ENCODE data around the gene SPHK1. TPM values are rescaled to one million over a fixed set of nuclear protein-coding genes. Genes with fewer than 3 reads are reported as not detected.

The SPHK1 gene
- total and polyA plus RNA-seq, 12 donors, result 1.7 to 20.8 (median 3.4) TPM

DNA sequence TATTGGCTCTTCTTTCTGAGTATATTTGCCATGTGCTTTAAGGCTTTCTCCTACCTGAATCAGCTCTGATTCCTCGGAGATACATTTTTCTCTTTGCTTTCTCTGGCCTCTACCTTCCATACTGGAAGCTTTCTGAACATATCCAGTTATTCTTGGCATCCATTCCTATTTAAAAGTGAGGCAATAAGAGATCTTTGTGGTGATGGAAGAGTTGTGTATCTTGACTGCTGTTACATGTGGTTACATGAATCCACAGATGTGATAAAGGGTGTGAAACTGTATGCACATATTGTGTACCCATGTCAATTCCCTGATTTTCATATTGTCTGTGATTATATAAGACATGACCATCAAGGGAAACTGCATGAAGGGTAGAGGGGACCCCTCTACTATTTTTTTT lies 44.1 kb downstream of the SPHK1 start:
- H3K9me3 ChIP-seq, result no peaks in the 10 kb centered on the region
- H3K4me1 ChIP-seq, result peaks cover 15 to 71% (median 41%) of the 10 kb centered on the region in 9 donors
- TF ChIP-seq, protein P1, sequence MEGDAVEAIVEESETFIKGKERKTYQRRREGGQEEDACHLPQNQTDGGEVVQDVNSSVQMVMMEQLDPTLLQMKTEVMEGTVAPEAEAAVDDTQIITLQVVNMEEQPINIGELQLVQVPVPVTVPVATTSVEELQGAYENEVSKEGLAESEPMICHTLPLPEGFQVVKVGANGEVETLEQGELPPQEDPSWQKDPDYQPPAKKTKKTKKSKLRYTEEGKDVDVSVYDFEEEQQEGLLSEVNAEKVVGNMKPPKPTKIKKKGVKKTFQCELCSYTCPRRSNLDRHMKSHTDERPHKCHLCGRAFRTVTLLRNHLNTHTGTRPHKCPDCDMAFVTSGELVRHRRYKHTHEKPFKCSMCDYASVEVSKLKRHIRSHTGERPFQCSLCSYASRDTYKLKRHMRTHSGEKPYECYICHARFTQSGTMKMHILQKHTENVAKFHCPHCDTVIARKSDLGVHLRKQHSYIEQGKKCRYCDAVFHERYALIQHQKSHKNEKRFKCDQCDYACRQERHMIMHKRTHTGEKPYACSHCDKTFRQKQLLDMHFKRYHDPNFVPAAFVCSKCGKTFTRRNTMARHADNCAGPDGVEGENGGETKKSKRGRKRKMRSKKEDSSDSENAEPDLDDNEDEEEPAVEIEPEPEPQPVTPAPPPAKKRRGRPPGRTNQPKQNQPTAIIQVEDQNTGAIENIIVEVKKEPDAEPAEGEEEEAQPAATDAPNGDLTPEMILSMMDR (IDR thresholded peaks at IDR 0.05), result no peak
- H3K36me3 ChIP-seq, result no peaks in the 10 kb centered on the region
- H3K4me3 ChIP-seq, result no peak overlapping the region
- DNase-seq, result no peak
- ATAC-seq, result no peak
- peak overlapping the region in 6 of 10 donors; percentile 44 to 67 (median 56) for H3K27ac ChIP-seq
- H3K27me3 ChIP-seq, result no peaks in the 10 kb centered on the region
- intact Hi-C loops (cut with DNase I), result no loop called here
- 100% methylated on average over 1 of the region's 1 CpG for WGBS, 2 donors

DNA sequence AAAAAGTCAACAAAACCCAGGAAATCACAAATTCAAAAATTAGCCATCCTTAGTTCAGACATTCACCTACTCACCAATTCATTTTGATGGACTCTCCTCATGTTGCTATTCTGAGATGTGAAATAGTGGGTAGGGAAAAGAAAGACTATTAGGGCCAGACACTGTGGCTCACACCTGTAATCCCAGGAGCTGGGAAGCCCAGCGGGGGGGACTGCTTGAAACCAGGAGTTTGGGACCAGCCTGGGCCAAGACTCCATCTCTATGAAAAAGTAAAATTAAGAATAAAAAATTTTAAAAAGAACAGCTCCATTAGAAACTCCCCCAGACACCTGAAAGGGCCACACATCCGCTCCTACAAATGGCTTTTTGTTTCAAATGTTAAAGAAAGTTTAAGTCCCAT lies 47.1 kb downstream of the SPHK1 start:
- WGBS, 2 donors, result 84 to 85% methylated on average over 2 of the region's 2 CpGs
- H3K9me3 ChIP-seq, result no peaks in the 10 kb centered on the region
- H3K27ac ChIP-seq, result peak overlapping the region in 8 of 10 donors; percentile 24 to 76 (median 56)
- H3K36me3 ChIP-seq, result peaks cover 0 to 5% (median 0%) of the 10 kb centered on the region in 9 donors
- ATAC-seq, result no peak
- no peaks in the 10 kb centered on the region for H3K27me3 ChIP-seq
- no peak overlapping the region for H3K4me3 ChIP-seq
- DNase-seq, result no peak
- TF ChIP-seq, protein P1 (IDR thresholded peaks at IDR 0.05), result no peak
- H3K4me1 ChIP-seq, result peaks cover 15 to 84% (median 54%) of the 10 kb centered on the region in 9 donors
- intact Hi-C loops (cut with DNase I), result no loop called here

DNA sequence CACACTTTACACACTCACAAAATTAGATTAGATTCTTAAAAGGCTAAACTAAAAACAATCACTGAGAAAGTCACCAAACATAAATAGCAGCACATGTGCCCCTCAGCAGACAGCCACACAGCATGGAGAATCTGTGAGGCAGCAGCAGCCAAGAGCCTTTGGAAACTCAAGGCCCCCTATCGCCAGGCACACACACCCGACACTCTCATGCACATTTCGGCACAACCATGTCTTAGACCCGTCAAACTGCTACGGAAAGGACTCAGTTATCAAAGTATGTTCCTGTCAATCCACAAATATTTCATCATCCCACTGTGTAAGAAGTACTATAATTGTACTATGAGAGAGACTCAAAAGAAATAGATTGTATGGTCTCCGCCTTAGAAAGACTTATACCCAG lies 47.6 kb downstream of the SPHK1 start:
- no peaks in the 10 kb centered on the region for H3K9me3 ChIP-seq
- ATAC-seq (peak; percentile 42 to 81 (median 70)), DNase-seq (no peak)
- TF ChIP-seq, protein P1 (IDR thresholded peaks at IDR 0.05), result peak in 1 of 9 donors; percentile 5
- H3K4me3 ChIP-seq, result no peak overlapping the region
- H3K36me3 ChIP-seq, result peaks cover 0 to 5% (median 0%) of the 10 kb centered on the region in 9 donors
- no peaks in the 10 kb centered on the region for H3K27me3 ChIP-seq
- intact Hi-C loops (cut with DNase I), result no loop called here
- WGBS, 2 donors, result 42 to 58% methylated on average over 6 of the region's 6 CpGs
- H3K27ac ChIP-seq, result peak overlapping the region in 8 of 10 donors; percentile 24 to 76 (median 56)
- H3K4me1 ChIP-seq, result peaks cover 10 to 83% (median 52%) of the 10 kb centered on the region in 9 donors

DNA sequence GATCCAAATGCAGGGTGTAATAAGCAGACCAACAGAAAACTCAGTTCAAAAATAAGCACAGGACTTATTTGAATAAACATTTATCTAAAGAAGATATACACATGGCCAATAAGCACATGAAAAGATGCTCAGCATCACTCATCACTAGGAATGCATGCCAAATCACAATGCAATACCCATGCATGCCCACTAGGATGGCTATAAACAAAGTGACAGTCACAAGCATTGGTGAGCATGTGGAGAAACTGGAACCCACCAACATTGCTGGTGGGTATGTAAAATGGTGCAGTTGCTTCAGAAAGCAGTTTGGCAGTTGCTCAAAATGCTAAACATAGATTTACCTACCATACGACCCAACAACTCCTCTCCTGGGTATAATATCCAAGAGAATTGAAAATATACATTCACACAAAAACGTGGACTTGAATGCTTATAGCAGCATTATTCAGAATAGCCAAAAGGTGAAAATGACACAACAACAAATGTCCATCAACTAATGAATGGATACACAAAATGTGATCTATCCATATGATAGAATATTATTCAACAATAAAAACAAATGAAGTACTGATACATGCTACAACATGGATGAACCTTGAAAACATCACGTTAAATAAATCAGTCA lies 48.4 kb downstream of the SPHK1 start:
- TF ChIP-seq, protein P1 (IDR thresholded peaks at IDR 0.05), result peak in 8 of 9 donors; percentile 18 to 47 (median 39)
- peaks cover 0 to 5% (median 0%) of the 10 kb centered on the region in 9 donors for H3K36me3 ChIP-seq
- H3K9me3 ChIP-seq, result no peaks in the 10 kb centered on the region
- ATAC-seq (peak in 3 of 8 donors; percentile 28 to 49 (median 30)), DNase-seq (no peak)
- no peak overlapping the region for H3K4me3 ChIP-seq
- no peaks in the 10 kb centered on the region for H3K27me3 ChIP-seq
- peaks cover 5 to 76% (median 45%) of the 10 kb centered on the region in 9 donors for H3K4me1 ChIP-seq
- 64 to 81% methylated on average over 3 of the region's 3 CpGs for WGBS, 2 donors
- intact Hi-C loops (cut with DNase I), result no loop called here
- peak overlapping the region in 6 of 10 donors; percentile 41 to 76 (median 60) for H3K27ac ChIP-seq
